GM10266 (cell line): ENCODE measurements around the gene CCSER1.

Experiments used
- DNase-seq: peaks from one replicate; pipeline ENCODE4 v3.0.0; 2012; ENCODE audit errors: extremely low spot score
- TF ChIP-seq, protein P1 (sequence below): IDR thresholded peaks from 2 replicates; pipeline ENCODE4 v1.5.1; 2012; ENCODE audit warnings: mild to moderate bottlenecking, low read depth; ENCODE audit not compliant: control insufficient read depth, insufficient read depth; ENCODE audit errors: missing control alignments

CCSER1 gene

DNA sequence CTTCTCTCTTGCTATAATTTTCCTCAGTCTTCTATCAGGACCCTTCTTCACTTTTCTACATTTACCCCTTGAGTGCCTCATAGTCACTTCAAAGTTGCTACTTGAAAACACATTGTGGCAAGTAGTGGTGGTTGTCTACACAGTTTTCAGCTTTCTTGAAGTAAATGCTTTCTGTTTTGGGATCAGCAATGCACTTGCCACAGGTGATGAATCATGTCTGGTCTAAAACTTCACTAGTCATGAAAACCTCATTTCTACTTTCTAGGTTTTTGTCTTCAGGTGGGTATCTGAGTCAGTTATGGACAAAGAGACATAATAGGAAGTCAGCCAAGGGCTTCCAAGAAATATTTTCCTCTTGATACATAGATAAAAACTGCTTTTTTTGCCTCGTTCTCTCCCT lies 359.2 kb downstream of the CCSER1 start:
- TF ChIP-seq, protein P1, sequence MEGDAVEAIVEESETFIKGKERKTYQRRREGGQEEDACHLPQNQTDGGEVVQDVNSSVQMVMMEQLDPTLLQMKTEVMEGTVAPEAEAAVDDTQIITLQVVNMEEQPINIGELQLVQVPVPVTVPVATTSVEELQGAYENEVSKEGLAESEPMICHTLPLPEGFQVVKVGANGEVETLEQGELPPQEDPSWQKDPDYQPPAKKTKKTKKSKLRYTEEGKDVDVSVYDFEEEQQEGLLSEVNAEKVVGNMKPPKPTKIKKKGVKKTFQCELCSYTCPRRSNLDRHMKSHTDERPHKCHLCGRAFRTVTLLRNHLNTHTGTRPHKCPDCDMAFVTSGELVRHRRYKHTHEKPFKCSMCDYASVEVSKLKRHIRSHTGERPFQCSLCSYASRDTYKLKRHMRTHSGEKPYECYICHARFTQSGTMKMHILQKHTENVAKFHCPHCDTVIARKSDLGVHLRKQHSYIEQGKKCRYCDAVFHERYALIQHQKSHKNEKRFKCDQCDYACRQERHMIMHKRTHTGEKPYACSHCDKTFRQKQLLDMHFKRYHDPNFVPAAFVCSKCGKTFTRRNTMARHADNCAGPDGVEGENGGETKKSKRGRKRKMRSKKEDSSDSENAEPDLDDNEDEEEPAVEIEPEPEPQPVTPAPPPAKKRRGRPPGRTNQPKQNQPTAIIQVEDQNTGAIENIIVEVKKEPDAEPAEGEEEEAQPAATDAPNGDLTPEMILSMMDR, result no peak
- no peak for DNase-seq

DNA sequence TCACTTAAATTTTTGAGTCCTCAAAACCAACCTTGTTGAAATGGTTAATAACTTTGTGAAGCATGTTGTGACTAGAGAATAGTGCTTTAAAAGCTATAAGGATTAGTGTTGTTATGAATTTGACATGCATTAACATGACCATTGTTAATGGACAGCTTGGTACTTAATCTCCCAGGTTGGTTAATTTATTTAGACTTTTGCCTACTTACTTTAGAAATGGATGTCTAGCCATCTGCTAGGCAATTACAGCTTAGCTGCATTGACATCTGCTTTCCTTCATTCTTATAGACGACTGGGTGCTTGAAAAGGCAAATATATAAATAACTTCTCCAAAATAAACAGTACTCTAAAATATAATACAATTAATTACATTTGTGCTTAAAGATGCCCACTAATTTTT lies 368.0 kb downstream of the CCSER1 start:
- TF ChIP-seq, protein P1, result no peak
- DNase-seq, result no peak

DNA sequence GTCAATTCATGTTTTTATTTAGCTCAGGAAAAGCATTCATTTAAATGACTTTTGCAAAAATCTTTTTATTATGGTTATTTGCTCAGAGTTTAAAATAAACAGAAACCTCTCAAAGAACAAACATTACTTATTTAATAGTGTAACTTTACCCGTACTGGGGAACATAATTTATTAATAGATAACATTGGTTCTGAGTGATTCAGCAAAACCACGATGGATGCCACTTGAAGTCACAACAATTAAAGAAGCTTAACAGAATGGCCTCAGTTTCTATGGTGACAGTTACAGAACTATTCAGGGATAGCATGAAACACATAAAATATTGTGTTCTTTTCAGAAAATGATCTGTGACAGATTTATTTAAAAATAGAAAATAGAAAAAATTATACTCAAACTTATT lies 368.7 kb downstream of the CCSER1 start:
- DNase-seq, result no peak
- TF ChIP-seq, protein P1, result no peak

DNA sequence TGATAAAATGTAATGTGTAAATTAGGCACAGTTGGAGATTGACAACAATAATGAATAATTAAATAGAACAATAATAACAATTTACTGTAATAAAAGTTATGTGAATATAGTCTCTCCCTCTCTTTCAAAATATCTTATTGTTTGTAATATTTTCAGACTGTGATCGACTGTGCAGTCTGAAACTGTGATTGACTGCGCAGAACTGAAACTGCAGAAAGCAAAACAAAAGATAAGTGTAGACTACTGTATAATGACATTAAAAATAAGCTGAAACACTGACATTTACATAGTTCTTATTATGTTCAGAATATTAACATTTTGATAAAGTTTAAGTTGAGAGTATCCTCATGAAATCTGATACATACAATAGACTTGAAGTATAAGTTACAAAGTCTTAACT lies 371.0 kb downstream of the CCSER1 start:
- DNase-seq, result no peak
- TF ChIP-seq, protein P1, result no peak

DNA sequence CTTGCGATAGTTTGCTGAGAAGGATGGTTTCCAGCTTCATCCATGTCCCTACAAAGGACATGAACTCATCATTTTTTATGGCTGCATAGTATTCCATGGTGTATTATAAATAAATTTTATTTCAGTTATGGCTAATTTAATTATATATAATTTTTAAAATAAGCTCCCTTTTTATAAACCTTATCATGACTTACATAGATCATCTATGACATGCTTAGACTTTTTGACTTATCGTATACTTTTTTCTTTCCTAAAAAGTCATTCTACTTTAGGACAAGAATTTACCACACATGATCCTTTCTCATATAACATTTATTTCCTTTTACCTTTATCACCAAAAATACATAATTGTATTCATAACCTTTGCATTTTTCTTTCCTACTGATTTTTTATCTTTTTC lies 376.5 kb downstream of the CCSER1 start:
- TF ChIP-seq, protein P1, result no peak
- no peak for DNase-seq

DNA sequence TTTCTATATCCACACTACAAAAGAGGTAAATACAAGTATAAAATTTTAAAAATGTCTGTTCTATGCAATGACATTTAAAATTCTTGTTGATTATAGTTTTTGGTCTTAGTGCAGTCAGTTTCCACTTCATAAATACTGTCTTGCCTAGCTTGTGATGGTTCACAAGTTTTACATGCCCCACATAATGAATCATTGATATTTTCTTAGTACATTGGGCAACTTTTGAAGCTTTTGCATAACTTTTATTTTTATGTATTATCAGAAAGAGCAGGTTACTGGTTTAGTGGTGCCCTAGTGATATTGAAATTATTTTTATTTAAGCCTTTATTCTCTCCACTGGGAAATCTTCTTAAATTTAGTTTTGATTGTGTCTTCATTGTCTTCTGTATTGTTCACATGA lies 388.0 kb downstream of the CCSER1 start:
- TF ChIP-seq, protein P1, result no peak
- no peak for DNase-seq

DNA sequence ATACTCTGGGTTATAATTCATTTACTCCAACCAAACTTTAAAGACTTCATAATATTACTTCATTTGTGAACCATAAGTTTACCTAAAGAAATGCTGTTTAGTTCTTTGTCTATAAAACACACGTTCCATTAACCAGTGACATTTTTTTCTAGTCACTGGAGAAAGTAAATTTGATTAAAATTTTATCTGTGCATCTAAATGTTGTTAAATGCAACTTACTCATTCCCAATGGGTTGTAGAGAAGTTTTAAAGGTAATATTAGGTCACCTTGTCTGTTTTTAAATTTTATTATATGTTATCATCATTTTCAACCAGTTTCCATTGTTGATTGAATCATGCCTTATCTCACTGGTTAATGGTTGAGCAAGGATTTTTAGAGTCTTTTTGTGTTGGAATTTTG lies 401.4 kb downstream of the CCSER1 start:
- no peak for DNase-seq
- TF ChIP-seq, protein P1, result no peak
